Left lung (tissue), 10 donors: ENCODE data around the gene CORIN. TPM values are rescaled to one million over a fixed set of nuclear protein-coding genes. Genes with fewer than 3 reads are reported as not detected.
"Not testable (repeated sequence)": the region's sequence is repeated elsewhere in the genome, so short reads cannot be mapped to it uniquely, and the experiment has no call there.

Experiments
- ATAC-seq: fragments of 200-7000 bp; cut with Tn5 transposase; one replicate; pipeline ENCODE4 v1.9.1; 2020; ENCODE audit warnings: moderate library complexity
- DNase-seq, 4 donors: peaks; one replicate each; pipeline ENCODE4 v3.0.0-alpha.2; 2013 to 2020
- H3K27ac ChIP-seq, 2 donors: fragments of 200-600 bp; sonication (generic) in 1 of 2; one replicate each; pipeline versions ENCODE4 v1.5.0 to v1.8.0; 2020 to 2021
- H3K27me3 ChIP-seq, 2 donors: fragments of 200-600 bp; sonication (generic) in 1 of 2; one replicate each; pipeline versions ENCODE4 v1.5.0 to v1.8.0; 2020 to 2021
- H3K36me3 ChIP-seq, 2 donors: fragments of 200-600 bp; sonication (generic) in 1 of 2; one replicate each; pipeline versions ENCODE4 v1.5.0 to v1.8.0; 2020 to 2021
- H3K4me1 ChIP-seq, 2 donors: fragments of 200-600 bp; one replicate each; pipeline ENCODE4 v1.8.0; 2021
- H3K4me3 ChIP-seq, 2 donors: fragments of 200-600 bp; sonication (generic) in 1 of 2; one replicate each; pipeline versions ENCODE4 v1.5.0 to v1.8.0; 2020 to 2021; ENCODE audit warnings: mild to moderate bottlenecking in 1 of 2
- H3K9me3 ChIP-seq, 2 donors: fragments of 200-600 bp; sonication (generic) in 1 of 2; one replicate each; pipeline versions ENCODE4 v1.5.0 to v1.8.0; 2020 to 2021
- CTCF ChIP-seq, 2 donors: fragments of 200-600 bp; sonication (generic) in 1 of 2; IDR thresholded peaks; one replicate each; pipeline versions ENCODE4 v1.5.0 to v1.8.0; 2021; ENCODE audit warnings: antibody characterized with exemption in 2 of 2
- intact Hi-C, 2 donors: fragments of 100-400 bp; cut with DNase I; formaldehyde crosslinking; loops; one replicate each; pipeline versions ENCODE4 v1.11.2 to v1.14.2; 2022
- polyA plus RNA-seq, 6 donors: library from polyadenylated mRNA; unstranded; fragments of 120-200 nt; gene quantifications; one replicate each; pipeline ENCODE4 v1.2.1, GENCODE V29; 2013; ENCODE audit not compliant: insufficient read length in 6 of 6
- total RNA-seq, 2 donors: library from RNA; stranded (reverse); fragmentation: NEBNext Ultra II Directional; extraction: Animal tissue kit (Norgen Biotek cat#: 25700); gene quantifications; one replicate each; pipeline ENCODE4 v1.2.1, GENCODE V29; 2021
- donor health status: DM: no; HTN: yes; CAD: no.
- donor health status: DM: no; HTN: no; CAD: no.

The CORIN gene
- total and polyA plus RNA-seq, 8 donors, result 1.4 to 6.3 (median 3.3) TPM

- ATAC-seq, result no peak
Measured at GRCh38 chr4:47561331-47561730, 276.5 kb downstream of the CORIN start.

GRCh38 chr4:47560682-47561081, 277.2 kb downstream of the CORIN start:
- H3K9me3 ChIP-seq, result no peaks in the 10 kb centered on the region
- peaks cover 0 to 28% of the 10 kb centered on the region in 2 donors for H3K36me3 ChIP-seq
- DNase-seq (no peak), ATAC-seq (no peak)
- H3K4me1 ChIP-seq, result no peaks in the 10 kb centered on the region
- no peak for TF ChIP-seq CTCF (IDR thresholded peaks at IDR 0.05)
- no peak overlapping the region for H3K4me3 ChIP-seq
- intact Hi-C loops, result no loop called here
- no peaks in the 10 kb centered on the region for H3K27me3 ChIP-seq
- no peak overlapping the region for H3K27ac ChIP-seq

More at GRCh38 chr4:47561331-47561730, 276.5 kb downstream of the CORIN start:
- H3K27ac ChIP-seq, result no peak overlapping the region
- intact Hi-C loops, result no loop called here
- no peak for DNase-seq
- TF ChIP-seq CTCF (IDR thresholded peaks at IDR 0.05), result no peak
- peaks cover 0 to 28% of the 10 kb centered on the region in 2 donors for H3K36me3 ChIP-seq
- no peak overlapping the region for H3K4me3 ChIP-seq
- no peaks in the 10 kb centered on the region for H3K4me1 ChIP-seq
- H3K27me3 ChIP-seq, result no peaks in the 10 kb centered on the region
- no peaks in the 10 kb centered on the region for H3K9me3 ChIP-seq

GRCh38 chr4:47557255-47557654, 280.6 kb downstream of the CORIN start:
- DNase-seq, result no peak
- H3K36me3 ChIP-seq, result peaks cover 0 to 33% of the 10 kb centered on the region in 2 donors
- TF ChIP-seq CTCF (IDR thresholded peaks at IDR 0.05), result no peak
- H3K4me3 ChIP-seq, result no peak overlapping the region
- ATAC-seq, result no peak
- H3K27me3 ChIP-seq, result no peaks in the 10 kb centered on the region
- H3K27ac ChIP-seq, result no peak overlapping the region
- intact Hi-C loops, result no loop called here
- no peaks in the 10 kb centered on the region for H3K4me1 ChIP-seq
- H3K9me3 ChIP-seq, result no peaks in the 10 kb centered on the region

- H3K36me3 ChIP-seq, result peaks cover 0 to 22% of the 10 kb centered on the region in 2 donors
- H3K9me3 ChIP-seq, H3K4me1 ChIP-seq, ATAC-seq, DNase-seq, H3K4me3 ChIP-seq, H3K27ac ChIP-seq, H3K27me3 ChIP-seq, intact Hi-C loops: not testable (repeated sequence)
Measured at GRCh38 chr4:47555920-47556319, 281.9 kb downstream of the CORIN start.

GRCh38 chr4:47553329-47554125, 284.3 kb downstream of the CORIN start:
- no peaks in the 10 kb centered on the region for H3K9me3 ChIP-seq
- ATAC-seq (no peak), DNase-seq (no peak)
- H3K27ac ChIP-seq, result no peak overlapping the region
- no peaks in the 10 kb centered on the region for H3K27me3 ChIP-seq
- no peak for TF ChIP-seq CTCF (IDR thresholded peaks at IDR 0.05)
- no peak overlapping the region for H3K4me3 ChIP-seq
- H3K4me1 ChIP-seq, result no peaks in the 10 kb centered on the region
- intact Hi-C loops, result no loop called here
- peaks cover 0 to 32% of the 10 kb centered on the region in 2 donors for H3K36me3 ChIP-seq
